OCI-LY3 (cell line): ENCODE data around the gene LOXL3.

Experiments used
- H2AFZ ChIP-seq: fragments of 200-600, 300-600 bp; shearing (Covaris generic); 2 replicates; pipeline ENCODE4 v1.6.0; 2014; ENCODE audit warnings: antibody characterized with exemption, low read depth, low read length
- H3K27ac ChIP-seq: fragments of 200-600, 300-600 bp; sonication (generic); 2 replicates; pipeline ENCODE4 v1.5.1; 2014; ENCODE audit warnings: mild to moderate bottlenecking, low read length, moderate library complexity, mixed read lengths
- H3K27me3 ChIP-seq: fragments of 200-600, 300-600 bp; sonication (generic); 2 replicates; pipeline ENCODE4 v1.6.1; 2014; ENCODE audit warnings: low read depth, low read length, mixed read lengths
- H3K36me3 ChIP-seq: fragments of 200-600, 300-600 bp; sonication (generic); replicated peaks from 2 replicates; pipeline ENCODE3; 2014; ENCODE audit warnings: low read depth, low read length, mixed read lengths
- H3K4me1 ChIP-seq: fragments of 300-600, 200-600 bp; sonication (generic); 2 replicates; pipeline ENCODE4 v1.6.1; 2014; ENCODE audit warnings: low read length, mixed read lengths
- H3K4me2 ChIP-seq: fragments of 200-600, 300-600 bp; sonication (generic); 2 replicates; pipeline ENCODE4 v1.6.1; 2014; ENCODE audit warnings: low read length, mixed read lengths
- H3K4me3 ChIP-seq: fragments of 300-600, 200-600 bp; sonication (generic); 2 replicates; pipeline ENCODE4 v1.5.1; 2014; ENCODE audit warnings: antibody characterized with exemption, mild to moderate bottlenecking, low read length, moderate library complexity
- H3K79me2 ChIP-seq: fragments of 300-600, 200-600 bp; shearing (Covaris generic); 2 replicates; pipeline ENCODE4 v1.6.1; 2014; ENCODE audit warnings: mild to moderate bottlenecking, low read length, mixed read lengths
- H3K9ac ChIP-seq: fragments of 300-600, 200-600 bp; shearing (Covaris generic); 2 replicates; pipeline ENCODE4 v1.6.0; 2014; ENCODE audit warnings: mild to moderate bottlenecking, low read length, moderate library complexity
- H3K9me3 ChIP-seq: fragments of 200-600, 300-600 bp; shearing (Covaris generic); 2 replicates; pipeline ENCODE4 v1.6.1; 2014; ENCODE audit warnings: low read length, mixed read lengths; ENCODE audit not compliant: insufficient read depth
- H4K20me1 ChIP-seq: fragments of 200-600, 300-600 bp; sonication (generic); 2 replicates; pipeline ENCODE4 v1.6.1; 2016; ENCODE audit warnings: low read length, mixed read lengths; ENCODE audit not compliant: insufficient read depth
- EZH2phosphoT487 ChIP-seq: fragments of 200-600 bp; shearing (Covaris generic); IDR thresholded peaks from 2 replicates; pipeline ENCODE4 v1.6.1; 2018; ENCODE audit warnings: antibody characterized with exemption, mixed run types, low read depth
- TF ChIP-seq, protein P1 (sequence below): fragments of 200-600, 300-600 bp; sonication (generic); IDR thresholded peaks from 2 replicates; pipeline ENCODE4 v1.5.1; 2014; ENCODE audit warnings: antibody characterized with exemption, low read length, low read depth

LOXL3 gene

GRCh38 chr2:74512744-74513604 is 40.8 kb downstream of the LOXL3 start:
- H3K4me3 ChIP-seq = peak overlapping the region; percentile 84
- H3K9ac ChIP-seq = peak overlapping the region; percentile 61
- no peak overlapping the region; the same call in 1 of the 2 replicates for H3K27ac ChIP-seq
- no peaks in the 10 kb centered on the region for H3K79me2 ChIP-seq
- no peaks in the 10 kb centered on the region for H3K27me3 ChIP-seq
- peak overlapping the region; percentile 81 for H3K4me2 ChIP-seq
- H3K9me3 ChIP-seq = no peaks in the 10 kb centered on the region
- H4K20me1 ChIP-seq = no peaks in the 10 kb centered on the region
- TF ChIP-seq EZH2phosphoT487 = no peak
- TF ChIP-seq, protein P1, sequence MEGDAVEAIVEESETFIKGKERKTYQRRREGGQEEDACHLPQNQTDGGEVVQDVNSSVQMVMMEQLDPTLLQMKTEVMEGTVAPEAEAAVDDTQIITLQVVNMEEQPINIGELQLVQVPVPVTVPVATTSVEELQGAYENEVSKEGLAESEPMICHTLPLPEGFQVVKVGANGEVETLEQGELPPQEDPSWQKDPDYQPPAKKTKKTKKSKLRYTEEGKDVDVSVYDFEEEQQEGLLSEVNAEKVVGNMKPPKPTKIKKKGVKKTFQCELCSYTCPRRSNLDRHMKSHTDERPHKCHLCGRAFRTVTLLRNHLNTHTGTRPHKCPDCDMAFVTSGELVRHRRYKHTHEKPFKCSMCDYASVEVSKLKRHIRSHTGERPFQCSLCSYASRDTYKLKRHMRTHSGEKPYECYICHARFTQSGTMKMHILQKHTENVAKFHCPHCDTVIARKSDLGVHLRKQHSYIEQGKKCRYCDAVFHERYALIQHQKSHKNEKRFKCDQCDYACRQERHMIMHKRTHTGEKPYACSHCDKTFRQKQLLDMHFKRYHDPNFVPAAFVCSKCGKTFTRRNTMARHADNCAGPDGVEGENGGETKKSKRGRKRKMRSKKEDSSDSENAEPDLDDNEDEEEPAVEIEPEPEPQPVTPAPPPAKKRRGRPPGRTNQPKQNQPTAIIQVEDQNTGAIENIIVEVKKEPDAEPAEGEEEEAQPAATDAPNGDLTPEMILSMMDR = no peak
- no peaks in the 10 kb centered on the region for H3K36me3 ChIP-seq
- no peak overlapping the region for H2AFZ ChIP-seq
- peaks cover 16% of the 10 kb centered on the region for H3K4me1 ChIP-seq

- Histone ChIP-seq H4K20me1 (no peaks in the 10 kb centered on the region), H3K9me3 (no peaks in the 10 kb centered on the region), H3K9ac (no peak overlapping the region), H3K27me3 (no peaks in the 10 kb centered on the region), H3K79me2 (peaks cover 7% of the 10 kb centered on the region), H3K4me3 (no peak overlapping the region), H3K4me1 (peaks cover 19% of the 10 kb centered on the region), H3K27ac (no peak overlapping the region), H2AFZ (no peak overlapping the region), H3K4me2 (no peak overlapping the region), H3K36me3 (no peaks in the 10 kb centered on the region)
- TF ChIP-seq EZH2phosphoT487 = no peak
- TF ChIP-seq, protein P1 = no peak
These were observed 42.4 kb downstream of the LOXL3 start for GRCh38 chr2:74511104-74511989.

- H3K9me3 ChIP-seq = no peaks in the 10 kb centered on the region
- peaks cover 26% of the 10 kb centered on the region for H3K4me1 ChIP-seq
- no peak for TF ChIP-seq EZH2phosphoT487
- TF ChIP-seq, protein P1 = no peak
- no peak overlapping the region for H3K27ac ChIP-seq
- no peak overlapping the region for H2AFZ ChIP-seq
- no peaks in the 10 kb centered on the region for H4K20me1 ChIP-seq
- H3K79me2 ChIP-seq = peaks cover 11% of the 10 kb centered on the region
- peaks cover 8% of the 10 kb centered on the region for H3K36me3 ChIP-seq
- no peak overlapping the region for H3K4me3 ChIP-seq
- H3K4me2 ChIP-seq = no peak overlapping the region
- no peak overlapping the region for H3K9ac ChIP-seq
- H3K27me3 ChIP-seq = no peaks in the 10 kb centered on the region
These were observed 43.5 kb downstream of the LOXL3 start for GRCh38 chr2:74510272-74510671.

DNA sequence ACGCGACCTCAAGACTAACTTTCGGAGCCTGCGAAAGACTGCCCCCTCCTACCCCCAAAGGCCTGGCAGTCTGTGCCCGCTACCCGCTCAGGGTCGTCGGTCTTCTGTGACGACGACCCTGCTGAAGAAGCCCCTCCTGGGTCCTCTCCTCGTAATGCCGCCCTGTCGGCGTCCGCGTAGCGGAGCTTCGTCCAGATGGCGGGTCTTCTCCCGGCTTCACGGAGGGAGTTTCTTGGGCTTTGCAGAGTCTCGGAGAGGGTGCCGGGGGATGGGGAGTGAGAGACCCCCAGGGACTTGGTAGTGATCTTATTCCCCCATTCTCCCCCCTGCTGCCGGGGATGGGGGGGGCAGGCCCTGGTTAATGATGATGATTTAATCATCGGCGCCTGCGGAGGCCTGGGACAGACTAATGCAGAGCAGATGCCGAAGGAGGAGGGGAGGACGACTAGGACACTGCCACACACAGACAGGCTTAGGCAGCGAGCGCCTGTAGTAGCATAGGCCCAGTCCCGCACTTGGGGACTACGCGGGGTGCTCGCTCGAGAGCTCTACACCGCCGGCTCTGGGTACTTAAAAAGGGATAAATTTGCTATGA is 45.7 kb downstream of the LOXL3 start:
- H3K9ac ChIP-seq = peak overlapping the region; percentile 91
- TF ChIP-seq, protein P1 = no peak
- TF ChIP-seq EZH2phosphoT487 = no peak
- peak overlapping the region; percentile 24; the same call in 1 of the 2 replicates for H2AFZ ChIP-seq
- peaks cover 13% of the 10 kb centered on the region for H3K36me3 ChIP-seq
- H3K9me3 ChIP-seq = no peaks in the 10 kb centered on the region
- peak overlapping the region; percentile 88 for H3K4me2 ChIP-seq
- no peaks in the 10 kb centered on the region for H4K20me1 ChIP-seq
- H3K4me3 ChIP-seq = peak overlapping the region; percentile 82
- peaks cover 32% of the 10 kb centered on the region for H3K4me1 ChIP-seq
- peak overlapping the region; percentile 93 for H3K27ac ChIP-seq
- H3K79me2 ChIP-seq = peaks cover 11% of the 10 kb centered on the region
- H3K27me3 ChIP-seq = no peaks in the 10 kb centered on the region
